Right lobe of liver (tissue), 6 donors: Measurements from ENCODE around the gene ARSI. TPM values are rescaled to one million over a fixed set of nuclear protein-coding genes. Genes with fewer than 3 reads are reported as not detected.

Experiments
- ATAC-seq, 4 donors: fragments of 200-7000 bp; cut with Tn5 transposase; one replicate each; pipeline ENCODE4 v1.9.1; 2020; ENCODE audit warnings: mild to moderate bottlenecking in 4 of 4, moderate library complexity in 4 of 4
- DNase-seq, 3 donors: peaks; one replicate each; pipeline ENCODE4 v3.0.0-alpha.2; 2020
- H3K27ac ChIP-seq, 3 donors: fragments of 200-600 bp; one replicate each; pipeline ENCODE4 v1.8.0; 2022
- H3K27me3 ChIP-seq, 2 donors: fragments of 200-600 bp; one replicate each; pipeline ENCODE4 v1.8.0; 2022
- H3K36me3 ChIP-seq, 4 donors: fragments of 200-600 bp; sonication (generic) in 1 of 4; one replicate each; pipeline versions ENCODE4 v1.5.1 to v1.8.0; 2017 to 2022; ENCODE audit warnings: control low read depth in 1 of 4
- H3K4me1 ChIP-seq, 4 donors: fragments of 200-600 bp; sonication (generic) in 1 of 4; one replicate each; pipeline versions ENCODE4 v1.5.1 to v1.8.0; 2017 to 2022; ENCODE audit warnings: control low read depth in 1 of 4
- H3K4me3 ChIP-seq, 3 donors: fragments of 200-600 bp; one replicate each; pipeline ENCODE4 v1.8.0; 2022
- H3K9me3 ChIP-seq, 4 donors: fragments of 200-600 bp; sonication (generic) in 1 of 4; one replicate each; pipeline versions ENCODE4 v1.5.1 to v1.8.0; 2017 to 2022; ENCODE audit warnings: control low read depth in 1 of 4
- POLR2A ChIP-seq: fragments of 450-650 bp; IDR thresholded peaks from one replicate; pipeline ENCODE4 v1.6.1; 2017; ENCODE audit warnings: antibody characterized with exemption, mild to moderate bottlenecking
- WGBS: methylation state at CpG from one replicate; pipeline ENCODE4 v1.1.6; 2018; ENCODE audit warnings: low coverage, low lambda C conversion rate; ENCODE audit not compliant: insufficient coverage; ENCODE audit errors: missing lambda C conversion rate; 5-methylcytosine and 5-hydroxymethylcytosine counted together
- intact Hi-C, 2 donors: fragments of 100-400 bp; cut with DNase I; formaldehyde crosslinking; loops; one replicate each; pipeline versions ENCODE4 v1.11.2 to v1.14.1; 2022
- total RNA-seq, 6 experiments: library from RNA; depleted of rRNA in 2 of 6; stranded (reverse); fragments of >200 nt in 2 of 6; fragmentation: NEBNext Ultra II Directional in 3 of 6; extraction: Animal tissue kit (Norgen Biotek cat#: 25700) in 3 of 6; gene quantifications; one replicate each; pipeline versions ENCODE4 v1.1.0 to v1.2.4, GENCODE V29; 2016 to 2023
- TF ChIP-seq, protein P1 (sequence below), 4 donors: fragments of 200-600 bp in 3 of 4; fragments of 450-650 bp in 1 of 4; IDR thresholded peaks; one replicate each; pipeline versions ENCODE4 v1.5.1 to v1.8.0; 2016 to 2022; ENCODE audit warnings: antibody characterized with exemption in 4 of 4, mild to moderate bottlenecking in 2 of 4
- donor health status: DM: no; HTN: yes; CAD: no.
- donor health status: DM: no; HTN: no; CAD: no.
- donor health status: DM: no; HTN: no; CAD: no.
- donor health status: DM: no; HTN: yes; CAD: no.
- donor health status: DM: no; HTN: yes; CAD: no.

Gene ARSI
- total RNA-seq, 6 experiments from 2014 or later = 0.06 to 0.51 (median 0.20) TPM; not detected in 1

DNA sequence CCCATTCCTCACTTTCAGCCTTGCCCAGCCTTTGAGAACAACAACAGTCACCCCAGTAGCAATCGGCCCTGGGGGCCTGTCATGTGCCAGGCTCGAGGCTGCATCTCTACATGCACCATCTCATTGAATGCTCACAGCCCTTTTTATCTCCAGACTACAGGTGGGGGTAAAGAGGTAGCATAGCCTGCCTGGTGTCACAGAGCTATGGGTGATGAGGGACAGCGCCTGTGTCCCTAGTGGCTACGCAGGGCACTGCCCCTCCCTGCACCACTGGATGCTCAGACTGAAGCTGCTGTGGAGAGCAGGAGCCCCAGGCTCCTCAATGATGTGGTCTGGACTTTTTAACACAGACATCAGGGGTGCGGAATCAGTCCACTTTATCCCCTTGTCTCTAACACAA is 15.9 kb downstream of the ARSI start:
- peak; percentile 66 to 87 (median 73) for ATAC-seq
- peak in 2 of 3 donors; percentile 30 to 48 for DNase-seq
- TF ChIP-seq POLR2A = no peak
- TF ChIP-seq, protein P1, sequence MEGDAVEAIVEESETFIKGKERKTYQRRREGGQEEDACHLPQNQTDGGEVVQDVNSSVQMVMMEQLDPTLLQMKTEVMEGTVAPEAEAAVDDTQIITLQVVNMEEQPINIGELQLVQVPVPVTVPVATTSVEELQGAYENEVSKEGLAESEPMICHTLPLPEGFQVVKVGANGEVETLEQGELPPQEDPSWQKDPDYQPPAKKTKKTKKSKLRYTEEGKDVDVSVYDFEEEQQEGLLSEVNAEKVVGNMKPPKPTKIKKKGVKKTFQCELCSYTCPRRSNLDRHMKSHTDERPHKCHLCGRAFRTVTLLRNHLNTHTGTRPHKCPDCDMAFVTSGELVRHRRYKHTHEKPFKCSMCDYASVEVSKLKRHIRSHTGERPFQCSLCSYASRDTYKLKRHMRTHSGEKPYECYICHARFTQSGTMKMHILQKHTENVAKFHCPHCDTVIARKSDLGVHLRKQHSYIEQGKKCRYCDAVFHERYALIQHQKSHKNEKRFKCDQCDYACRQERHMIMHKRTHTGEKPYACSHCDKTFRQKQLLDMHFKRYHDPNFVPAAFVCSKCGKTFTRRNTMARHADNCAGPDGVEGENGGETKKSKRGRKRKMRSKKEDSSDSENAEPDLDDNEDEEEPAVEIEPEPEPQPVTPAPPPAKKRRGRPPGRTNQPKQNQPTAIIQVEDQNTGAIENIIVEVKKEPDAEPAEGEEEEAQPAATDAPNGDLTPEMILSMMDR (IDR thresholded peaks at IDR 0.05) = peak; percentile 24 to 32 (median 32)
- Histone ChIP-seq H3K4me1 (no peaks in the 10 kb centered on the region), H3K27me3 (no peaks in the 10 kb centered on the region), H3K9me3 (no peaks in the 10 kb centered on the region), H3K36me3 (no peaks in the 10 kb centered on the region), H3K27ac (no peak overlapping the region), H3K4me3 (no peak overlapping the region)
- 62% methylated on average over 3 of the region's 5 CpGs for WGBS
- intact Hi-C loops = no loop called here

DNA sequence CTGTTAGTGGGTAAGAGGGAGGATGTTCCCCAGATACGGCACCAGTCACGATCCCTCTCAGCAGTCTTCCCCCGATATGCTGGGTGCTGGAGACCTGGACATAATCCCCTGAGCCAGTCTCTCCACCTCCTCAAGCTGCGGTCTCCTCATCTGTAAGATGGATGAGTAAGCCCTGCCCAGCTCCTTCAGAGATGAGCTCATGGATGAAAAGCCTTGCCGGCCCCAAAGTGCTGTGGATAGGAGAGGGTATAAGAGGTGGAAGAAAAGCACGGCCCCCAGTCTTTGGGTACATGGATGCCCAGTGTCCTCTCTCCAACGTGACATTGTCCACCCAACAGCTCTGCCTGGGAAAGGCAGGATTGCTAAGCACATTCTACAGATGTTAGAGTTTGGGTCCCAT is 17.6 kb downstream of the ARSI start:
- 89% methylated on average over 3 of the region's 7 CpGs for WGBS
- H3K4me3 ChIP-seq = no peak overlapping the region
- no peaks in the 10 kb centered on the region for H3K27me3 ChIP-seq
- no peak overlapping the region for H3K27ac ChIP-seq
- H3K36me3 ChIP-seq = no peaks in the 10 kb centered on the region
- ATAC-seq (no peak), DNase-seq (peak in 1 of 3 donors; percentile 26)
- TF ChIP-seq, protein P1 (IDR thresholded peaks at IDR 0.05) = no peak
- no peak for TF ChIP-seq POLR2A
- intact Hi-C loops = no loop called here
- H3K9me3 ChIP-seq = no peaks in the 10 kb centered on the region
- no peaks in the 10 kb centered on the region for H3K4me1 ChIP-seq

DNA sequence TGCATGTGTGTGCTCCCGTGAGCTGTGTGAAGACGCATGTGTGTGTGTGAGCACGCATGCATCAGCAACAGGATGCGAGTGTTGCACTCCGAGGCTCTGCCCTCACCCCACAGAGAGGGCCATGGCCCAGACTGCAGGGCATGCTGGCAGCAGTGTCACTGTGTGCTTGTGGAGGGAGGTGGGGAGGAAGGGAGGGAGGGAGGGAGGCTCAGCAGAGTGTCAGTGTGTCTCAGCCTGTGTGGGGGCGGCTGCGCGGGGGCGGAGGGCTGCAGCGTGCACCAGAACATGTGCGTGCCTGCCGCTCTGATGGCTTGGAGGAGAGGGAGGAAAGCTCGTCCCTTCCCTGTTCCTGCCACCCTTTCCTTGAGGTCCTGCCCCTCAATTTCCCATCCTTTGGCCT is 18.4 kb downstream of the ARSI start:
- Histone ChIP-seq H3K4me3 (no peak overlapping the region), H3K27me3 (no peaks in the 10 kb centered on the region), H3K27ac (no peak overlapping the region), H3K36me3 (no peaks in the 10 kb centered on the region), H3K4me1 (no peaks in the 10 kb centered on the region), H3K9me3 (no peaks in the 10 kb centered on the region)
- no peak for ATAC-seq
- intact Hi-C loops = no loop called here
- 80% methylated on average over 1 of the region's 13 CpGs for WGBS
- no peak for TF ChIP-seq POLR2A
- TF ChIP-seq, protein P1 (IDR thresholded peaks at IDR 0.05) = no peak
- DNase-seq = no peak

DNA sequence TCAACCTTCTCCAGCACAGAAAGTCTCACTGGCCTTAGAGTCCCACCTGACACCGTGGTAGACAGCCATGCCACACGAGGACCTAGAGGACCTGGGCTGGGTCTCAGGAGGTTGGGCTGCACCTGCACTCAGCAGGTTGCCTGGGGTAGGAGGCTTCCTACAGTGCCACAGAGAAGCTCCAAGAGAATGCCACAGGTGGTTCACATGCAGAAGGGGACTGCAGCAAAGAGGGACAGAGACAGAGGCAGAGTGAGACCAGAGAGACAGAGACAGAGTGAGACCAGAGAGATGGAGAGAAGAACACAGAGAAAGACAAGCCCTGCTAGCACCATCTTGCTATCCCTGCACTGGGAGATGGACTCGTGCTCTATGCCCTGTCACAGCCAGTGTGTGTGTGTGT is 18.8 kb downstream of the ARSI start:
- no CpG with 5 or more reads among the region's 3 CpGs for WGBS
- DNase-seq = no peak
- Histone ChIP-seq H3K36me3 (no peaks in the 10 kb centered on the region), H3K4me1 (no peaks in the 10 kb centered on the region), H3K9me3 (no peaks in the 10 kb centered on the region), H3K27ac (no peak overlapping the region), H3K27me3 (no peaks in the 10 kb centered on the region), H3K4me3 (no peak overlapping the region)
- ATAC-seq = no peak
- TF ChIP-seq, protein P1 (IDR thresholded peaks at IDR 0.05) = no peak
- no peak for TF ChIP-seq POLR2A
- intact Hi-C loops = no loop called here

DNA sequence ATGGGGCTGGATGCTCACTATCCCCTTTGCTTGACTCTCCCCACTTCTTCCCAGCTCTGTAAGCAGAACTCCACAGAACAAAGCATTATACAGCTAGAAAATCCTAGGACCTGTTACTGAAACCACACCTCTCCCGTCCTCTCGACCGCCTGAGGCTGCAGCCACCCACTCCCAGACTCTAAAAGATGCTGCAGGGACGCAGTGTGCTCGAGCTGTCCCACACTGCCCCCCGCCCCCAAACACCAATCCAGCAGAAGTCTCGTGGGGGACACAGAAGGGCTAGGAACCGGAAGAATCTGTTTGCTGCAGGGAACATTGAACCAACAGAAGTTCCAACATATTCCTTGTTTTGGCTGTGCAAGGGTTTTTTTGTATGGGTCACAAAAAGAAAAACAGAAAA is 20.7 kb downstream of the ARSI start:
- Histone ChIP-seq H3K9me3 (no peaks in the 10 kb centered on the region), H3K4me3 (no peak overlapping the region), H3K27me3 (no peaks in the 10 kb centered on the region), H3K27ac (no peak overlapping the region), H3K36me3 (no peaks in the 10 kb centered on the region), H3K4me1 (no peaks in the 10 kb centered on the region)
- DNase-seq = no peak
- intact Hi-C loops = no loop called here
- ATAC-seq = no peak
- WGBS = 79% methylated on average over 4 of the region's 8 CpGs
- no peak for TF ChIP-seq POLR2A
- TF ChIP-seq, protein P1 (IDR thresholded peaks at IDR 0.05) = no peak
